NCI-H1694 (cell line): Measurements from ENCODE around the gene AK5.
A peak's percentile ranks its signal among the peaks of the same experiment; 100 is the strongest.

Experiments
- DNase-seq: peaks from one replicate; lab custom pipeline; 2025; lab: John Stamatoyannopoulos, UW

Gene AK5

GRCh38 chr1:77543822-77544448, 262.1 kb downstream of the AK5 start:
- peak; percentile 49 for DNase-seq

GRCh38 chr1:77544845-77545244, 263.0 kb downstream of the AK5 start:
- DNase-seq, result no peak

GRCh38 chr1:77545970-77546369, 264.2 kb downstream of the AK5 start:
- no peak for DNase-seq

DNA sequence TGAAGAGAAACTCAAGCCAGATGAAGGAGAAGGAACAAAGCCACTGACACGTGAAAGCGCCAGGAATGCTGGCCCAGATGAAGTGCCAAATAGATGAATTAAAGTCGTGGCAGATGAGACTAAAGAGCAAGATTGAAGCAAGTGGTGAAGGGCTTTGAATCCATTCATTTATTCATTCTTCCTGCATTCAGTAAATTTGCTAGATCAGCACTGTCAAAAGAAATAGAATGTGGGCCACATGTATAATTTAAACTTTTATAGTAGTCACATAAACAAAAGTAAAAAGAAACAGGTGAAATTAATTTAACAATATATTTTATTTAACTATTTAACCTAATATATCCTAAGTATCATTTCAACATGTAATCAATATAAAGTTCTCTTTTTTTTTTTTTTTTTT, 265.1 kb downstream of the AK5 start:
- no peak for DNase-seq

- DNase-seq, result no peak
These were observed 266.5 kb downstream of the AK5 start for GRCh38 chr1:77548285-77548684.

- DNase-seq, result no peak
These were observed 268.3 kb downstream of the AK5 start for GRCh38 chr1:77550135-77550534.

- DNase-seq, result no peak
These were observed 270.8 kb downstream of the AK5 start for GRCh38 chr1:77552626-77553025.

- DNase-seq, result no peak
These were observed 271.9 kb downstream of the AK5 start for GRCh38 chr1:77553568-77554291.

DNA sequence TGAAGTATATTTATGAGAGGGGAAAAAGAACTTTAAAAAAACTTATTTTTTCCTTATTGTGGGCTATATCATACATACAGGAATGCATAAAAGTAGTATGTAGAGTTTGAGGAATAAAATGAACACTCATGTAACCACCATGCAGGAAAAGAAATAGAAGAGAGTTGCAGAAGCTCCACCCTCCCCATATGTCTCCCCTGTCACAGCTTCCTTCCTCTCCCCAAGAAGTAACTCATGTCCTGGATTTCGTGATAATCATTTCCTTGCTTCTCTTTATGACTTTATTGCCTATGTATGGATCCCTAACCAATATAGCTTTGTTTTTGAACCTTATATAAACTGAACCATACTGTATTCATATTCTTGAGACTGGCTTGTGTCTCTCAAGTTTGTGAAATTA, 274.2 kb downstream of the AK5 start:
- no peak for DNase-seq

DNA sequence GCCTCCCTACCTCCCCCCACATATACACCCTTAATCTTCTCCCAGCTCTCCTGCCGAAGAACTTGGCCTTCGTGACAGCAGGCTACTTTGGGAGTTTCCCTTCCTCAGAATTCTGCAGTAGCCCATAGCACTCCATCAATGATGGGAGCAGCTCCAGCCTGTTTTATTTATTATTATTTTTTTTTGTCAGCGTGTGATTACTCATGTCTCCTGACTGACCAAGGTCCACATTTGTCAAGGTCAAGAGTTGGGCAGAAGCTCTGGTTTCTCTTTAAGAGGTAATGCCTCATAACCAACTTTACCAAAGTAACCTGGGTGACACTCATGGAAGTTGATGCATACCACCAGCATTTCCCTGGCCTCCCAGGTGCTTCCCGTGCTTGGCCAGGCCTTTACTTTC, 275.2 kb downstream of the AK5 start:
- no peak for DNase-seq

DNA sequence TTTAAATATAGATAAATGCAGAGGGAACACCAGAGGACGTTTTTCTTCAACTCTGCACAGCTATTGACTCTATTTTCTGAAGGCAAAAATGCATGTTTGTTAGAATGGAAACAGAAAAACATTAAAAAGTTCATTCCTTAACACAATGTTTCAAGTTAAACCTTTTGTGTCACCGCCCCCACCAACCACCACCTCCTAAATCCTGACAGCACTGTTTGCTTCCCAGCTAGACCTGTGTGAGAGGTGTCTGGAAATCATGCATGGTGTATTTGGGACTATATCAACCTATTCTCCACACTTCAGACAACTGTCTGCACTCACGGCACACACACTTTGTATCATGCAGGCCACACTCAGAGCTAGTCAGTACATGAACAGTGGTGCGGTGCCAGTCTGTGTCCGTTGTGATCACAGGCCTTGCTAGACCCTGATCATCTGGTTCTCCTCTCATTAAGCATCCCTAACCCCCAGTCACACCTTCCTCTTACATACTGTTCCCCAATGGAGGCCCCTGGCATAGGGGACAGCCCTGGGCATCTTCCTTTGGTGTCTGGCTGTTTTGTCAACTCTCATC, 276.9 kb downstream of the AK5 start:
- DNase-seq, result no peak

GRCh38 chr1:77560741-77561140, 278.9 kb downstream of the AK5 start:
- DNase-seq, result no peak

GRCh38 chr1:77562596-77563150, 280.9 kb downstream of the AK5 start:
- DNase-seq, result no peak

GRCh38 chr1:77565321-77565720, 283.5 kb downstream of the AK5 start:
- DNase-seq, result no peak

- no peak for DNase-seq
These were observed 289.8 kb downstream of the AK5 start for GRCh38 chr1:77571642-77572041.

DNA sequence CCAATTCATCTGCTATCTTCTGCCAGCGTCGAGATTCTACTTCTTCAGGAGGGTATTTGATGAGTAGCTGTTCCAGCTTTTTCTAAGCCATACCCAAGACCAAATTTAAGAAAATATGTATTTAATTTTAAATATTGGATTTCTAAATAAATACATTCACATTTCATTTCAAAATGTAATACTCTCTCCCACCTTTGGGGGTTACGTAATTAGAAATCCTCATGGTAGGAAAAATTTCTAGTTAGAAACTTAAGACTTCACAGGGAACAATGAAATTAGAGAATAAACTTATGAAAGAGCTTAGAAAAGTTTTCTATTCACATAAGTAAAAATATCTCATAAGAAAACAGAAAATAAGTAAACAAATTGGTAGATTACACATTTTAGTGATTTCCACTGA, 297.7 kb downstream of the AK5 start:
- DNase-seq, result no peak

GRCh38 chr1:77582905-77583304, 301.1 kb downstream of the AK5 start:
- DNase-seq, result no peak

- no peak for DNase-seq
These were observed 301.7 kb downstream of the AK5 start for GRCh38 chr1:77583483-77583882.

GRCh38 chr1:77584884-77585283, 303.1 kb downstream of the AK5 start:
- DNase-seq, result no peak

DNA sequence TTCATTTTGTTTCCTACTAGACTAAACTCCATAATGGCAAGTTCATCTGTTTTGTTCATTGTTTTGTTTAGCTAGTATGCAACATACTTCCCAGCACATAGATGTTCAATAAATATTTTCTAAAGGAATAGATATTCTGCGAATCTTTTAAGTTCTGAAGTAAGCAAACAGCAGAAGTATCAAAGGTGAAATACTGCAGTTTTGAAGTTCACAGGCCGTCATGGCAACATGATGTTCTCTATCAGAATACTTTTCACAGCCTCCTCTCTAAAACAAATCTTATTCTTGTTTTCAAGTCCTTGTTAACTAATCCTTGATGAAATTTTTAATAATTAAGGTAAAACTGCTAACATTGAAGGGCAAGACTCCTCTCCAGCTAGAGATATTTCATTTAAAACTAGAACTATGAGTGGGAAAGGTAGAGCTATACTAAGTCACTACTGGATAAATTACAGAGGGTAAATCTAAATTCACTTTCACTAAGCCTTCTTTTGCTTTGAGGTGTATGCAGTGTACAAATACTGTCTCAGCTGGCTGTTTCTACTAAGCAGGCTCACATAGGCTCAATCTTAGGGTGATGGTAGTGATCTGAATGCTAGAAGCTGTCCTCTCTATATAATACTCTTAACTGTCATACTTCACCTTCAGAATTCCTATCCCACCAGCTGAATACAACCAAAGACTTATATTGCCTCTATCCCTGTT, 303.9 kb downstream of the AK5 start:
- DNase-seq, result no peak

- no peak for DNase-seq
These were observed 307.4 kb downstream of the AK5 start for GRCh38 chr1:77589231-77589630.

- DNase-seq, result no peak
These were observed 308.8 kb downstream of the AK5 start for GRCh38 chr1:77590651-77591050.

DNA sequence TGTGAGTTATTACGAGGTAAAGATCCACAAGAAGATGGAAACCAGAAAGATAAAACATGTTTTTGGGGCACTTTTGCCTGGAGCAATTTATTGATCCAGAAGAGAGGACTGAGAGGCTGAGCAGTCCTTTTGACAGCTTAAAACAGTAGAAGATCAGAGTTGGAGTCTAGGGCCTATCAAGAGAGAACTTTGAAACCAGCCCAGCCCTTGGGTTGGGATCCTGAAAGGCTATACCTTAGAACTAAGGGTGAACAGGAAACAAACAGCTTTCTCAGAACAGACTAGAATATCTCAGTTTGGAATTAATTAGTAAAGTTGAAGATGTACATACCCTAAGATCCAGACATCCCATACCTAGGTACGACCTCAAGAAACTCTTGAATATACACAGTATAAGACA, 311.1 kb downstream of the AK5 start:
- DNase-seq, result no peak
